HG02938 (cell line): ENCODE results near the gene CDH13.
"Not testable (repeated sequence)": the region's sequence is repeated elsewhere in the genome, so short reads cannot be mapped to it uniquely, and the experiment has no call there.

Experiments used
- ATAC-seq: cut with Tn5 transposase; IDR thresholded peaks from one replicate; pipeline ENCODE4 v1.9.1; 2021; ENCODE audit warnings: mild to moderate bottlenecking, moderate library complexity; ENCODE audit not compliant: unreplicated experiment

The CDH13 gene

GRCh38 chr16:82933933-82934332, 307.2 kb downstream of the CDH13 start:
- ATAC-seq = not testable (repeated sequence)

GRCh38 chr16:82935766-82936165, 309.0 kb downstream of the CDH13 start:
- no peak for ATAC-seq

DNA sequence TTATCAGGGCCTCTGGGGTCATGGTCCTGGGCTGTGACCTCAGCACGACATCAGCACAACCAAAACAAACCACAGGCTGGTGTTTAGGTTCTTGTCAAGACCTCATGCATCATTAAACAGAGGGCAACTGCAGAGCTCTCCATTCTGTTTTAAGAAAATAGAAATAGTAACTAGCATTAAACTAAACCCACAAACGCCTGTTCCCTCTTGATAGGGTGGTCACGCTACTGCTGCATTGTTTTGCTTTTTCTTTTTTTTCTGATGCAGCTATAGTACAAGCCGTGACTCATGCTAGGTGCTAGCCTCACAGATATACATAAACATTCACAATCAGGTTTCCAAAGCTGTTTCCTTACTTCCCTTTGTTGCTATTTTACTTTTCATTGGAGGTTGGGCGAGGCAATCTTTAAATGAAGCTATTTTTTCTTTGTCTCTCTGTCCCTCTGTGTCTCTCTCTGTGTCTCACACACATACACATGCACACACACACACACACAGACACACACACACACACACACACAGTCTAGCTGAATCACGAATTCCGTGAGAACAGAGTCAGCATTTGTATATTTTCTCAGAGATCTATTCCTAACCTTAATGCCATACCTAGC, 310.3 kb downstream of the CDH13 start:
- ATAC-seq = no peak

DNA sequence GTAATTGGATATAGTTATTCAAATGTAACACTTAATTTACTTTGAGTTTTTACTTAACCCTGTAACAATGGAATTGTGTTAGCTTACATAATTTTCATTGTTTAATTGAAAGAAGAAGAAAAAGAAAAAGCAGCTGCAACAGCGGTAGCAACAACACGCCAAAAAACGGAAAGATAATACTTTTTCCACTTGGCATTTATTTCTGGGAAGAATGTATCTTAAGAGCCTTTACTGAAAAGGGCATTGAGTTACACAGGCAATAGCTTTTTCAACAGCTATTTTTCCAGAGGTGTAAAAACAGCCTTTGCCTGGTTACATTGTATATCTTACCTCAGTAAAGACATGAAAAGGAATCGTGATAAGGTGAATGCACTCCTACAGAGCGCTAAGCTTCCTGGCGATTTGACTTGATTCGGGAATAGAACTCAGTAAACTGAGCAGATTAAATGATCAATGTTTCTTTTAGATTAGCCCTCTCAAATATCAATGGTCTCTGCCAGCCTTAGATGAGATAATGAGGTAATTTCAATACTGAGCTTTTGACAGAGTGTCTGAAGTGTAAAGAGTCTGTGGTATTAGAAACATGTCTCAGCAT, 311.3 kb downstream of the CDH13 start:
- no peak for ATAC-seq

GRCh38 chr16:82943371-82943770, 316.6 kb downstream of the CDH13 start:
- no peak for ATAC-seq

DNA sequence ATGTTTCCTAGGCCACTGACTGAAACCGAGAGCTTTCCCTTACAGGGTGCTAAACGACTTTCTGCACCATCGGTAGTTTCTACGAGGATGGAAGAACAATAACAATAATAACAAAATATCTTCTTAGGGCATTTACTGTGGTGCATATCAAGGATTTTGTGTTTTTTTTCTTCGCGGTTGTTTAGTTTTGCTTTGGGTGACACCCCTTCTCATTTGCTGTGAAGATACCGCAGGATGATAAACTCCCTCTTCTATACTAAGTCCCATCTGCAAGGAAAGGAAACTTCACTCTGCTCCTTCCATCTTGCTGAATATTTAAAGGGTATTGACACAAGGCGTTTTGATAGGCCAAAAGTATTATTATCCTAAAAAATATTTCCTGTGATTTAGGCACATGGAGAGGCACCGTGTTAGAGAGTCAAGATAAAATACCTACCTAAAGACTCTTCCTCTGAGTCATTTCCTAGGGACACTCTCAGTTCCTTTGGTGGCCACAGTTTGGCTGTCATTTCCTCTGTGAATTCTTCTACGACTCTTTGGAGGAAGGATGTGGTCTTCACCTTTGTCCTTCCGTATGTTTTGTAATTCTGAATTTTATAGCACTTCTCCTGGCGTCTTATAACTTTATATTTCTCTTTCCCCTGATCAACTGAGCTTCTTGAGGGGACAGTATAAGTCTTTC, 318.8 kb downstream of the CDH13 start:
- no peak for ATAC-seq

- no peak for ATAC-seq
Measured at GRCh38 chr16:82947698-82948097, 320.9 kb downstream of the CDH13 start.

GRCh38 chr16:82949016-82949415, 322.2 kb downstream of the CDH13 start:
- no peak for ATAC-seq

- no peak for ATAC-seq
Measured at GRCh38 chr16:82953517-82953916, 326.7 kb downstream of the CDH13 start.

DNA sequence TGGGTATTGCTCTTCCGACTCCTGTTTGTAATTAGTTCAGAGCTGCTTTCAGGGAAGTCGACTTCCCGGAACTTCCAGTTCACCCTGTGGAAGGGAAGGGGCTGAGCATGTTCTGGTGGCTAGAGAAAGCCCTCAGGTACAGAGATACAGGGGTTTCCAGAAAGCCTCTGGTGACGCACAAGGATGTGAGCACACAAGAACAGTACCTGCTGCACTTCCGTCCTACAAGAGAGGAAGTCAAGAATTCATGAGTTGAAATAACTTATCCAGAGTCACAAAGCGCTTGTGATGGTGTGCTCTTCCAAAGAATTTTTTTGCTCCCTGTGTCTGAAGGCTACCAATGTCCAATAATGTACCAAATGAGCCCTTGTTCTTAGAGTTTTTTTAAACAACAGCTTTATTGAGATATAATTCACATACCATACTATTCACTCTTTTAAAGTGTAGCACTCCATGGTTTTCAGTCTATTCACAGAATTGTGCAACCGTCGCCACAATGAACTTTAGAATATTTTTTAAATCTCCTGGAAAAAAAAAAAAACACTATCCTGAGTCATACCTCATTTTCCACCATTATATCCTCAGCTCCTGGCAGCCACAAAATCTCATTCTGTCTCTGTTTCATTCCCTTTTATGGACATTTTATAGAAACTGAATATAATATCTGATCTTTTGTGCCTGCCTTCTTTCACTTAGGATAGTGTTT, 327.6 kb downstream of the CDH13 start:
- no peak for ATAC-seq

DNA sequence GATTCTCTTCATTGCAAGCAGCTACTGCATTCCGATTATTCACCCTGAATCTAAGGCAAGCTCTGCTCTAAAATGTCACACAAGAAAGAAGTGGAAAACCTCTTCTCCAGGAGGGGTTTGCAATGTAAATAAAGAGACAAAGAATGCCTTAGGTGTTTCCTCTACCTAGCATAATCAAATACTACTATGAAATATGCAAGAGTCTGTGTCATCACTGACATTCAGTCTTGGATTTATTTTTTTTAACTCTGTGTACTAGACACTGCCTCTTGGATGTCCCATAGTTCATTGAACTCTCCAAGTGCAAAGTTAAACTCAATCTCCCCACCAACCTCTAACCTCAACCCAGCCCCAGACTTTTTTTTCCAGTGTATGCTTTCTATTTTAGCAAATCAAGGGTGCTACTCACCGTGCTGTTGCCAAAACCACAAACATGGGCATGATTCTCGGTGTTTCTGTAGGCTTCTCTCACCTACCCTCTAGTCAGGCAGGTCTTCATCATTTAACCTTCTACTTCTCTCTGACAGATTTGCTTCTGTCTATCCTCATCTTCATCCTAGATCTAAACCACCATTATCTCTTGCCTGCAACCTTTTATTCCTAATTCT, 329.1 kb downstream of the CDH13 start:
- ATAC-seq = no peak

DNA sequence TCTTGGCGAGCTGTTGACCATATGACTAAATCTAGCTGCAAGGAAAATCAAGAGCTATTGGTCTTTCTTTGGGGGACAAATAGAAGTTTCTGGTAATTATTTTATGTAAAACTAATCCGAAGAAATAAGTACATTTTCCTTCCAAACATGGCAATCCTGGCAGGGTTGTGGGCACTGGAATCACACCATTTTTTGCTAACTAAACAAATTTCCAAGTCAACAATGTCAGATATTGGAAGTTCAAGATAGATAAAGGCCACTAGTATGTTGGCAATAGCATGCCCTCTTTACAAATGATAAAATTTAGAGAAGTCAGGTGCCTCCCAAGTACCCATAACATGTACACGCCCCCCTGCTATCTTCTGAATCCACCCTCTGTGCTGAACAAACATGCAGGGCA, 330.4 kb downstream of the CDH13 start:
- ATAC-seq = no peak

GRCh38 chr16:82960918-82961317, 334.1 kb downstream of the CDH13 start:
- no peak for ATAC-seq

DNA sequence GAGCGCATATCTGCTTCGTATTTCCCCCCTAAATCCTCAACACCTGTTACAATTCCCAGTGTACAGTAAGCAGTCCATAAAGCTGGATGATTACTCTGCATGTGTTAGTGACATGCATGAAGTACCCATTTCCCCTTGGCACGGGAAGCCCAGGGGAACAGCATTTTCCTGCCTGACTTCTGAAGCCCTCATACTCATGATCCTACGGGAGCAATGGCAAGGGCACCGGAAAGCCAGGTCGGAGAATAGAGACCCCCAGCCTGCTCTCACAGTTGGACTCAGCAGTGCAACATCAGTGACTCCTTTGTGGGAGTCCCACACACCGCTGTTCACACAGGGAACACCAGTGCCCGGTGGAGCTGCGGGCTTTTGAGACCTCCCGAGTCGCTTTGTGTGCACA, 336.9 kb downstream of the CDH13 start:
- ATAC-seq = no peak

GRCh38 chr16:82965808-82966207, 339.0 kb downstream of the CDH13 start:
- ATAC-seq = no peak

DNA sequence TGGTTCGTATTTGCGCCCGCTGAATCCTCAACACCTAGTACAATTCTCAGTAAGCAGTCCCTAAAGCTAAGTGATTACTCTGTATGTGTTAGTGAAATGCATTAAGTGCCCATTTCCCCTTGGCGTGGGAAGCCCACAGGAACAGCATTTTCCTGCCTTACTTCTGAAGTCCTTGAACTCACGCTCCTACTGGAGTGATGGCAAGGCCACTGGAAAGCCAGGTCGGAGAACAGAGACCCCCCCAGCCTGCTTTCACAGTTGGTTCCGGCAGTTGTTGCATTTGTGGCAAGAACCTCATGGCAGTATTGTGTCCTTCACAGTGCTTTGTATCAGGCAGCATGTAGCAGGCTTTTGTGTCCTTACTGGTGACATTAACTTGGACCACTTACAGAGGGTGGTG, 340.7 kb downstream of the CDH13 start:
- no peak for ATAC-seq

DNA sequence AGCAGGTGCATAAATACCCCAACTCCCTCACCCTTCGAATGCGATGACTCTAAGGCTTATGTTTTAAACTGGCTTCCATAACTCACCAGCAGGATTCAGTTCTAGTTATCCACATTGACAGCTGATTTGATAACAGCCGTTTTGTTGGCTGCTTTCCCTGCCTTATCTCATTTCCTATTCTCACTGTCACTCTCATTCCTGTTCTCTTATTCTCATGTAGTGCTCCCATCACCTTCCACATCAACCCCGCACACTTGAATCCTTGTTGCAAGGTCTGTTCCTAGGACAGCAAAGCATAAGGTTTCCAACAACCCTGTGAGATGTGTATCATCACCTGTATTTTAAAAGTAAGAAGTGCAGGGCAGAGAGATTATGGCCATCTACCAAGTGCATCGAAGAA, 344.4 kb downstream of the CDH13 start:
- ATAC-seq = no peak

DNA sequence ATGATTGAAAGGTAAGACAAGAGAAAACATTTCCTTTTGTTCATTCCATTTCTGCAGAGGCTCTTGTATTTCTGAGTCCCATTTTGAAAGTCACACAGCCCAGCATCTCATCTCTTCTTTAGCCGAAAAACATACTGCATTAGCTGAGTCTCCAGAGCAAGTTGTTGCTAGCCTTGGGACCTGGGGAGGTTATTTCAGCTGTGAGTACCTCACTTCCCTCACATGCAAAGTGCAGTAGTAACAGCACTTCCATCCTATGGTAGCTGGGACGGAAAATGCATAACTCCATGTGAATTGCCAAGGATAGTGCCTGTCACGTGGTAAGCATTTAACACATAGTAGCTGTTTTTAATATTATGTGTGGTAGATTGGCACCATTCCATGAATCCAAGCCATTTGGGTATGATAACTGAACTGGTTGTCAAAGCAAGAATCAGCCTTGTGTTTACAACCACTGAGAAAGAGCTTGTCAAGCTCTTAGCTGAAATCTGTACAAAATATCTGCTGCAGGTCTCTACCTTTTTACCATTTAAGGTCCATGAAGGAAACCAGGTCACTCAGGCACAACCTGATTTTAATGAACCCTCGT, 345.7 kb downstream of the CDH13 start:
- no peak for ATAC-seq

DNA sequence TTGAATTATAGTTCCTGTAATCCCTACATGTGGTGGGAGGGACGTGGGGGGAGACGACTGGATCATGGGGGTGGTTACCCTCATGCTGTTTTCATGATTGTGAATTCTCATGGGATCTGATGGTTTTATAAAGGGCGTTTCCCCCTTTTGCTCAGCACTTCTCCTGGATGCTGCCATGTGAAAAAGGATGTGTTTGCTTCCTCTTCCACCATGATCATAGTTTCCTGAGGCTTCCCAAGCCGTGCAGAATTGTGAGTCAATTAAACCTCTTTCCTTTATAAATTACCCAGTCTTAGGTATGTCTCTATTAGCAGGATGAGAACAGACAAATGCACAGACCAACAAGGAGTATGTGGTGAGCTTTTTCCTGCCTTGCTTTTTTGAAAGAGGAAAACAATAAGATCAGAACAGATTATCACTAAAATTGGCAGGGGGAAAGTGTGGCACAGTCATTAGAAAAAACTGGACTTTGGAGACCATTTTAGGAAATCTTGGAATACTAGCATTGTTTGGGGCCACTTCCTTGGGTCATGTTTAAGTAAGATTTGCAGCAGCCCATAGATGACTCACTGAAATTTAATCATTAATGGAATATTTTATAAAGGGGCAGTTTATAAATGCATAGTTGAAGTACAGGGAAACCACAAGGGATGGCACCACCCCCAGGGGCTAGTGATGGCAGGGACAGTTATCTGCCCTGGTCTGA, 352.8 kb downstream of the CDH13 start:
- ATAC-seq = no peak

DNA sequence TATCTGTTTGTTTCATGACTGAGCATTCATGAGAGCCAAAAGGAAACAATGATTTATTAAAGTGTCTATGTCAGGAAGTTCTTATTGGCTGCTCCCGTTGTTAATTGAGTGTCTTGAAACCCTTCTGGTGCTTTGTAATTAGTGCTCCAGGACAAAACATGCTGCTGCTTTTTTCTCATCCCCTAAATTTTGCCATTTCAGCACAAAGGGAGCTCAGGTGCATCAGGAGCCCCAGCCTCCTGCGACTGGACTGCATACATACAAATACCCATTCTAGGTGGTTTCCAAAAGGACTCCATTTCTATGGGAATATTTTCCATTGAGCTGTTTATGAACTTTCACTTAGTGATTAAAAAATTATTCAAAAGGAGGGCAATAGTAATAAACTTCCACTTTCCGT, 354.0 kb downstream of the CDH13 start:
- no peak for ATAC-seq
